Loucy (cell line): Measurements from ENCODE around the gene DTNB.

ENCODE experiments used
- H2AFZ ChIP-seq: fragments of 200-600 bp; sonication (generic); 2 replicates; pipeline ENCODE4 v1.6.0; 2016; ENCODE audit warnings: antibody characterized with exemption, mild to moderate bottlenecking, low read length, moderate library complexity
- H3F3A ChIP-seq: fragments of 200-600 bp; 2 replicates; pipeline ENCODE4 v1.6.0; 2016; ENCODE audit warnings: antibody characterized with exemption, low read depth, mild to moderate bottlenecking
- H3K27me3 ChIP-seq: fragments of 200-600 bp; sonication (generic); 2 replicates; pipeline ENCODE4 v1.6.1; 2014; ENCODE audit warnings: low read length, mild to moderate bottlenecking; ENCODE audit not compliant: insufficient read depth, poor library complexity, severe bottlenecking
- H3K36me3 ChIP-seq: fragments of 200-600 bp; sonication (generic); 2 replicates; pipeline ENCODE4 v1.6.1; 2016; ENCODE audit warnings: low read length; ENCODE audit not compliant: insufficient read depth
- H3K4me1 ChIP-seq: fragments of 200-600 bp; sonication (generic); 2 replicates; pipeline ENCODE4 v1.5.1; 2014; ENCODE audit warnings: low read length, mild to moderate bottlenecking; ENCODE audit not compliant: insufficient read depth, poor library complexity, severe bottlenecking
- H3K4me2 ChIP-seq: fragments of 200-600 bp; sonication (generic); 2 replicates; pipeline ENCODE4 v1.6.0; 2014; ENCODE audit warnings: antibody characterized with exemption, low read length, low read depth, mild to moderate bottlenecking; ENCODE audit not compliant: poor library complexity, severe bottlenecking
- H3K4me3 ChIP-seq: fragments of 200-600 bp; sonication (generic); 2 replicates; pipeline ENCODE4 v1.5.1; 2014; ENCODE audit warnings: low read length, mild to moderate bottlenecking, mixed read lengths; ENCODE audit not compliant: poor library complexity, severe bottlenecking
- H3K79me2 ChIP-seq: fragments of 200-600 bp; sonication (generic); 2 replicates; pipeline ENCODE4 v1.6.1; 2014; ENCODE audit warnings: low read length; ENCODE audit not compliant: insufficient read depth
- H3K9ac ChIP-seq: fragments of 200-600 bp; sonication (generic); 2 replicates; pipeline ENCODE4 v1.6.0; 2014; ENCODE audit warnings: mild to moderate bottlenecking, low read depth, low read length, moderate library complexity; ENCODE audit not compliant: poor library complexity, severe bottlenecking
- H3K9me2 ChIP-seq: fragments of 200-600 bp; sonication (generic); replicated peaks from 2 replicates; pipeline ENCODE4 v1.6.1; 2016; ENCODE audit warnings: low read depth, low read length, mixed read lengths
- H3K9me3 ChIP-seq: fragments of 200-600 bp; sonication (generic); 2 replicates; pipeline ENCODE4 v1.6.1; 2014; ENCODE audit warnings: mild to moderate bottlenecking, antibody characterized with exemption, low read length, low read depth; ENCODE audit not compliant: insufficient read depth
- H4K20me1 ChIP-seq: fragments of 200-600 bp; sonication (generic); 2 replicates; pipeline ENCODE4 v1.6.0; 2014; ENCODE audit warnings: antibody characterized with exemption, low read length, mild to moderate bottlenecking; ENCODE audit not compliant: insufficient read depth, poor library complexity, severe bottlenecking
- EZH2phosphoT487 ChIP-seq: fragments of 200-600 bp; IDR thresholded peaks from 2 replicates; pipeline ENCODE4 v1.6.1; 2018; ENCODE audit warnings: antibody characterized with exemption, mild to moderate bottlenecking, moderate library complexity, borderline replicate concordance
- TF ChIP-seq, protein P1 (sequence below): fragments of 200-600 bp; sonication (generic); conservative IDR thresholded peaks from 2 replicates; pipeline ENCODE4 v1.5.1; 2014; ENCODE audit warnings: mild to moderate bottlenecking, antibody characterized with exemption, low read length

Gene DTNB

DNA sequence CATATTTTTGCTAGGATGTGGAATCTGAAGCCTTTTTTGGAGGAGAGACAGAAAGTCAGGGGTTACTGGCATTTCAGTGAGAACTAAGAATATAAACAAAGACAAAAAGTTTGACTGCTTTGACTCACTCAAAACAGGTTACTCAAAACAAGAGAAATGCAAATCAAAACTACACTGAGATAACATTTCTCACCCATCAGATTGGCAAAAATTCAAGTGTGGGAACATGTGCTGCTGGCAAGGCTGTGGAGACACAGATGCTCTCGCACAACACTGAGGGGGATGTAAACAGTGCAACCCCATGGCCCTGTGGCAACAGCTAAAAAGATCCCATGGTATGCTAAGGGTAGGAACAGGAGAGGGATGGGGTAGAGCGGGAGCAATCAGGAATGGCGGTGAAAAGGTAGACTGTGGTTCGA, 86.6 kb downstream of the DTNB start:
- Histone ChIP-seq H4K20me1 (no peaks in the 10 kb centered on the region), H3K9me3 (no peaks in the 10 kb centered on the region), H3K4me1 (peaks cover 8% of the 10 kb centered on the region), H3K36me3 (no peaks in the 10 kb centered on the region), H3K4me3 (no peak overlapping the region), H3K4me2 (no peak overlapping the region), H3K27me3 (no peaks in the 10 kb centered on the region), H3F3A (no peaks in the 10 kb centered on the region), H2AFZ (no peak overlapping the region), H3K9me2 (no peaks in the 10 kb centered on the region), H3K9ac (no peak overlapping the region), H3K79me2 (no peaks in the 10 kb centered on the region)
- TF ChIP-seq, protein P1, sequence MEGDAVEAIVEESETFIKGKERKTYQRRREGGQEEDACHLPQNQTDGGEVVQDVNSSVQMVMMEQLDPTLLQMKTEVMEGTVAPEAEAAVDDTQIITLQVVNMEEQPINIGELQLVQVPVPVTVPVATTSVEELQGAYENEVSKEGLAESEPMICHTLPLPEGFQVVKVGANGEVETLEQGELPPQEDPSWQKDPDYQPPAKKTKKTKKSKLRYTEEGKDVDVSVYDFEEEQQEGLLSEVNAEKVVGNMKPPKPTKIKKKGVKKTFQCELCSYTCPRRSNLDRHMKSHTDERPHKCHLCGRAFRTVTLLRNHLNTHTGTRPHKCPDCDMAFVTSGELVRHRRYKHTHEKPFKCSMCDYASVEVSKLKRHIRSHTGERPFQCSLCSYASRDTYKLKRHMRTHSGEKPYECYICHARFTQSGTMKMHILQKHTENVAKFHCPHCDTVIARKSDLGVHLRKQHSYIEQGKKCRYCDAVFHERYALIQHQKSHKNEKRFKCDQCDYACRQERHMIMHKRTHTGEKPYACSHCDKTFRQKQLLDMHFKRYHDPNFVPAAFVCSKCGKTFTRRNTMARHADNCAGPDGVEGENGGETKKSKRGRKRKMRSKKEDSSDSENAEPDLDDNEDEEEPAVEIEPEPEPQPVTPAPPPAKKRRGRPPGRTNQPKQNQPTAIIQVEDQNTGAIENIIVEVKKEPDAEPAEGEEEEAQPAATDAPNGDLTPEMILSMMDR, result no peak
- no peak for TF ChIP-seq EZH2phosphoT487

DNA sequence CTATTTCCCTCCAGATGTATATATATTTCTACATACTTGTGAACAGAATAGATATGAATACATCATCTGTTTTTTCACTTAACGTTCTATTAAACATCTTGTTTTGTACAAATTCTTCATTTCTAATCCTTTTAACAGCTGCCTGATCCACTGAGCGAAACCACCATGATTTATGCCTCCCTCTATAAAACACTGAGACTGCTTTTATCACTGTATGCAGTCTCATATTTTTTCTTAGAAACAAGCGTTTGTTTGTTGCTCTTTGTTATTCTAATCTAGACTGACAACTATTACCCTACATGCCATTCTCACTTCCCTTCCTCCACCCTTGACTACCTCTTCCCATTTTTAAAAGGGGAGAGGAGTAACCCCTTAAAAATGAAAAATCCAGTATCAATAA, 88.2 kb downstream of the DTNB start:
- no peak overlapping the region for H3K4me3 ChIP-seq
- no peak overlapping the region for H2AFZ ChIP-seq
- H3K27me3 ChIP-seq, result no peaks in the 10 kb centered on the region
- H3K9ac ChIP-seq, result no peak overlapping the region
- no peaks in the 10 kb centered on the region for H4K20me1 ChIP-seq
- TF ChIP-seq, protein P1, result no peak
- TF ChIP-seq EZH2phosphoT487, result no peak
- peaks cover 6% of the 10 kb centered on the region for H3K4me1 ChIP-seq
- no peak overlapping the region for H3K4me2 ChIP-seq
- H3K36me3 ChIP-seq, result no peaks in the 10 kb centered on the region
- H3K79me2 ChIP-seq, result no peaks in the 10 kb centered on the region
- H3K9me2 ChIP-seq, result no peaks in the 10 kb centered on the region
- H3F3A ChIP-seq, result no peaks in the 10 kb centered on the region
- H3K9me3 ChIP-seq, result no peaks in the 10 kb centered on the region

DNA sequence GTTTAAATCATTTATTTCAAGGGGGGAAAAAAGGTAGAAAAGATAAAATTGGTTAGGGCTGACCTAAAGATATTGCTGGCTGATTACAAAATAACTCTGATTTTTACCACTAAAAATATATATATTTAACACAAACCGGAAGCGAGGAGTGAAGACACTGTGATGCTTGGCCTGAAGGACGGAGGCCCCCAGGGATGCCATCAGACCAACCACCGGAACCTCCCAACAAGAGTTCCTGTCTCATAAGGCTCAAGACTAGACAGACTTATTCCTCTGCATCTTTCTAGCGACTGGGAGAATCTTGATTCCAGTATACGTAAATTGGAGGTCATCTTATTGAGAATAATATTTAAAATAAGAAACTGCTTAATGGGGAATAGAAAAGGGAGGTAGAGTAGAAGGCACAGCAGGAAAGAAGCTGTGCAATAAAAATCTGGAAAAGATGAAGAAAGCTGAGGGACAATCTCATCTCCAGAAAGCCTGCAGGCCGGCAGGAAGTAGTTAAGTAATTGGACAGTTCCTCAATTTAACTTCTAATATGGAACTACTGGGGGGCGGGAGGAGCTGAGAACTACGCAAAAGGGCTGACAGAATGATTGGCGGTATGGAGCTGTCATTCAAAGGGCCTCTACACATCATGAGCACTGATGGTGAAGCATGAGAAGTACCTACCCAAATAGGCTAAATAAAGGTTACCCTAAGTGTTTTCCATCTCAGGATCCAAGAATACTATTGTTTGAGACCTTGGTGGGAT, 91.1 kb downstream of the DTNB start:
- Histone ChIP-seq H3K36me3 (no peaks in the 10 kb centered on the region), H3K4me1 (no peaks in the 10 kb centered on the region), H3K27me3 (no peaks in the 10 kb centered on the region), H3K79me2 (no peaks in the 10 kb centered on the region), H2AFZ (no peak overlapping the region), H3K9me3 (no peaks in the 10 kb centered on the region), H3K4me3 (no peak overlapping the region), H3K9me2 (no peaks in the 10 kb centered on the region), H3K4me2 (no peak overlapping the region), H4K20me1 (no peaks in the 10 kb centered on the region), H3F3A (no peaks in the 10 kb centered on the region), H3K9ac (no peak overlapping the region)
- TF ChIP-seq, protein P1, result no peak
- TF ChIP-seq EZH2phosphoT487, result no peak
